Renal cortex interstitium (tissue), 15 donors: ENCODE results near the gene MMD2. TPM values are rescaled to one million over a fixed set of nuclear protein-coding genes. Genes with fewer than 3 reads are reported as not detected.
A peak's percentile ranks its signal among the peaks of the same experiment; 100 is the strongest.
"Not testable (repeated sequence)": the region's sequence is repeated elsewhere in the genome, so short reads cannot be mapped to it uniquely, and the experiment has no call there.

ENCODE experiments used
- DNase-seq, 11 donors: peaks; one replicate each; pipeline ENCODE4 v3.0.0-alpha.2; 2013; ENCODE audit warnings: low read depth in 9 of 11, low spot score in 4 of 11; ENCODE audit errors: extremely low read depth in 1 of 11
- long read RNA-seq, 16 experiments: transcript quantifications; one replicate each; lab custom pipeline, GENCODE V29; 2026
- polyA plus RNA-seq, 3 donors: library from polyadenylated mRNA; unstranded; fragments of 120-200 nt; gene quantifications; one replicate each; pipeline ENCODE4 v1.2.1, GENCODE V29; 2013; ENCODE audit not compliant: insufficient read length in 3 of 3

MMD2 gene, protein sequence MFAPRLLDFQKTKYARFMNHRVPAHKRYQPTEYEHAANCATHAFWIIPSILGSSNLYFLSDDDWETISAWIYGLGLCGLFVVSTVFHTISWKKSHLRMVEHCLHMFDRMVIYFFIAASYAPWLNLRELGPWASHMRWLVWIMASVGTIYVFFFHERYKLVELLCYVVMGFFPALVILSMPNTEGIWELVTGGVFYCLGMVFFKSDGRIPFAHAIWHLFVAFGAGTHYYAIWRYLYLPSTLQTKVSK
- under 1 TPM in 1 of 3 donors, not detected in 2; 0.07 TPM for polyA plus RNA-seq
- long read RNA-seq, donor 1: 0 reads
- long read RNA-seq, donor 2: 0 reads
- long read RNA-seq, donor 3: 0 reads
- long read RNA-seq, donor 4: 0 reads
- long read RNA-seq, donor 5: 0 reads
- long read RNA-seq, donor 6: 0 reads
- long read RNA-seq, donor 7: 0 reads
- long read RNA-seq, donor 8: 0 reads
- long read RNA-seq, donor 9: 0 reads
- long read RNA-seq, donor 10: 0 reads
- long read RNA-seq, donor 11: 0 reads
- long read RNA-seq, donor 12: 0 reads
- long read RNA-seq, donor 13: 0 reads
- long read RNA-seq, donor 14: 0 reads
- long read RNA-seq, donor 15: 0 reads
- long read RNA-seq, donor 16: 0 reads

GRCh38 chr7:4958477-4959301, at the start of gene MMD2:
MMD2 (minus strand) TSS chr7:4959187; CDS start chr7:4959017, 170 bp downstream.
- peak in 1 of 11 donors; percentile 20 for DNase-seq

DNA sequence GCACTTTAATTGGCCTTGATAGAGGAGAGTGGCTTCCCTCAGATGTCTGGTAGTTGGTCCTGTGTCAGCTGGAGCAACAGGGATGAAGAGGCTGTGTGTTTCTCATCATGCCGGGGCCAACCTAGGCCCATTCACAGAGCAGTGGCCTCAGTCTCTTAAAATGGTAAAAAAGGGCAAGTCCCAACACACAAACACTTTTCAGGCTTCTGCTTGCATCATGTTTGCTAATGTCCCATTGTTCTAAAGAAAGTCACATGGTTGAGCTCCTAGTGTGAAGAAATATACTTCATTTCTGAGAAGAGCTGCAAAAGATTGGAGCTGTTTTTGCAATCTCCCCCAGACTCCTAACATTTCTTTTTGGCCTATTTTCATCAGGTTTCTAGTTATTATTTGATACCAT, 46.1 kb upstream of the MMD2 start:
- DNase-seq: no peak

DNA sequence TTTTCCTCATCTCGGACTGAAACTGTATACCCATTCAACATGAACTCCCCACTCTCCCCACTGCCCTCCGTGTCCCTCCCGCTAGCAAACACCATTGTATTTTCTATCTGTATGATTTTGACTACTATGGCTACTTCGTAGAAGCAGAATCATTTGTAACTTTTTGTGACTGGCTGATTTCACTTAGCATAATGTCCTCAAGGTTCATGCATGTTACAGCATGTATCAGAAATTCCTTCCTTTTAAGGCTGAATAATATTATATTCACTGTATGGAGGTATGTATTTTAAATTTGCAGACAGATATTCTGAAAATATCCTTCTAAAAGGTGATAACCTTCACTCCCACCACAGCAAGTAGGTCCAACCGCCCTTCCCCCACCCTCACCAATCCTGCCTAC, 42.9 kb upstream of the MMD2 start:
- no peak for DNase-seq

- no peak for DNase-seq
These were observed 42.0 kb upstream of the MMD2 start for GRCh38 chr7:5001003-5001402.

- DNase-seq: no peak
These were observed 40.5 kb upstream of the MMD2 start for GRCh38 chr7:4999369-4999950.

- no peak for DNase-seq
These were observed 39.9 kb upstream of the MMD2 start for GRCh38 chr7:4998910-4999309.

- DNase-seq: no peak
These were observed 39.3 kb upstream of the MMD2 start for GRCh38 chr7:4998244-4998643.

GRCh38 chr7:4996696-4997222, 37.8 kb upstream of the MMD2 start:
- no peak for DNase-seq

DNA sequence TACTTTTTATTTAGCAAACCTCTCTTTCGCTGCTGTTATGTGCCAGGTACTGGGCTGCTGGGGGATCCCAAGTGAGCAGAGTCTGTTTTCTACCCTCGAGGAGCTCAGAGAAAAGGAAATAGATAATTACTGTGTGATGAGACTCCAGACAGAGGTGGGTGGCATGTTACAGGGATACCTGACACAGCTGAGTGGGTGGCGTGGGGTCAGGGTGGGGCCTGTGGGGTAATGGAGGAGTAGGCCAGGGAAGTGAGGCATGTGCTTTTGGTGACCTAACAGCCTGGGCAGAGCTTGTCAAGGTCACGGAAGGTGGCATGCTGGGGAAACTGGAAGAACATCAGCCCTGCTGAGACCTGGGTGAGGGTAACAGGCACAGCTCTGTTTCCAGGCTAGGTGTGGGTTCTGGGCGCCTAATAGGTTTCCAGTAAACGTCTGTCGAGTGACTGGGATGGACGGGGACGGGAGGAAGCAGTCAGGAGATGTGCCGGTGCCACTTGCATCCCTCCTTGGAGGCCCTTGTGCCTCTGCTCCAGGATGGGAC, 36.5 kb upstream of the MMD2 start:
- DNase-seq: no peak

DNA sequence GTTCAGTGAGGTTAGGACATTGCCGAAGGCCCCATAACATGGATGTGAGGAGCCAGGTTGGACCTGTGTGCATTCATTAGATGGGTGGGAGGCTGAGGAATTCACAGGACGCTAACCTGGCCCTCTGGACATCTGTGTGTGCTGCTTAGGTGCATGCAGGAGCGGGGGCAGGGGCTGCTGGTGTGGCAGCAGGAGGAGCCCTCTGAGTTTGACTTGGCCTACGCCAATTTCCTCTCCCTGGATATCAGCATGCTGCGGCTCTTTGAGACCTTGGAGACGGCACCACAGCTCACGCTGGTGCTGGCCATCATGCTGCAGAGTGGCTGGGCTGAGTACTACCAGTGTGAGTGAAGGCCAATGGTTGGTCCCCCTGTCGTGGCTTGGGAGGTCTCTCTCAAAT, 34.5 kb upstream of the MMD2 start:
- DNase-seq: no peak

DNA sequence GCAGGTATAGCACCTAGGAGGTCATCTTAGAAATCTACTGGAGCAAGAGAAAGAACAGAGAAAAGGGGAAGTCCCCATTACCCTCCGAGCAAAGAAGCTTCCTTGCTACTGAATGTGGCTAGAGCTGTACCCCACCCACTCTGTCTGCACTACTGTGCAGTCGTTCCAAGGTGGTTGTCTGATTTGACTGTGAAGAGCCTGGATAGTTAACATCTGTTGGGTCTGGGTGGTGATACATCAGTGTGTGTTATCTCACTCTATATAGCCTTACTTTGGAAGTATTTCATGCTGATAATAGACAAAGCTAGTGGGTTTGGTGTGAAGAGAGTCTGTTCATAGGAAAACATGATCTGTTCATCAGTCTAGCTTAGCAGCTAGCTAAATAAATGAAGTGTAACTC, 23.8 kb upstream of the MMD2 start:
- DNase-seq: not testable (repeated sequence)

DNA sequence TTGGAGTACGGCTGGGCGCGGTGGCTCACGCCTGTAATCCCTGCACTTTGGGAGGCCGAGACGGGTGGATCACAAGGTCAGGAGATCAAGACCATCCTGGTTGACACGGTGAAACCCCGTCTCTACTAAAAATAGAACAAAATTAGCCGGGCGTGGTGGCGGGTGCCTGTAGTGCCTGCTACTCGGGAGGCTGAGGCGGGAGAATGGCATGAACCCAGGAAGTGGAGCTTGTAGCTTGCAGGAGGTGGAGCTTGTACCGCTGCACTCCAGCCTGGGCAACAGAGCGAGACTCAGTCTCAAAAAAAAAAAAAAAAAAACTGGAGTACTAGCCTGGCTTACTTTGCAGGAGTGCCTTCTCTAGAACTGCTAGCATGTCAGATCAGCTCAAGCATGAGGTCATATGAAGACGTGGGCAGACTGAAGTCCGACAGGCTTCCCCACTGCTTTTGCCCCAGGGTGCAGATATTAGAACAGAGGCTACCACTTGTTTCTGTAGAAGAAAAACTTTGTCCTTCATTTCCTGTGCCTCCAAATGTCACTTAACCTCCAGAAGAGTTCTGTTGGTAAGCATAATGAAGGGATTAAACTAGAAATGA, 22.4 kb upstream of the MMD2 start:
- not testable (repeated sequence) for DNase-seq

DNA sequence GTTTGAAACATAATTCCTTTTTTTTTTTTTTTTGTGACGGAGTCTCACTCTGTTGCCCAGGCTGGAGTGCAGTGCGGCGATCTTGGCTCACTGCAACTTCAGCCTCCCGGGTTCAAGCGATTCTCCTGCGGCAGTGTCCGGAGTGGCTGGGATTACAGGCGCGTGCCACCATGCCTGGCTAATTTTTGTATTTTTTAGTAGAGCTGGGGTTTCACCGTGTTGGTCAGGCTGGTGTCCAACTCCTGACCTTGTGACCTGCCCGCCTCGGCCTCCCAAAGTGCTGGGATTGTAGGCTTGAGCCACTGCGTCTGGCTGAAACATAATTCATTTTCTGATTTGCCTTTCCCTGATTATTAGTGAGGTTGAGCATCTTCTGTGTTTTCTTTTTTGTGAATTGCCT, 16.6 kb upstream of the MMD2 start:
- not testable (repeated sequence) for DNase-seq

GRCh38 chr7:4973728-4974198, 14.8 kb upstream of the MMD2 start:
- DNase-seq: peak; percentile 79 to 93 (median 89)

DNA sequence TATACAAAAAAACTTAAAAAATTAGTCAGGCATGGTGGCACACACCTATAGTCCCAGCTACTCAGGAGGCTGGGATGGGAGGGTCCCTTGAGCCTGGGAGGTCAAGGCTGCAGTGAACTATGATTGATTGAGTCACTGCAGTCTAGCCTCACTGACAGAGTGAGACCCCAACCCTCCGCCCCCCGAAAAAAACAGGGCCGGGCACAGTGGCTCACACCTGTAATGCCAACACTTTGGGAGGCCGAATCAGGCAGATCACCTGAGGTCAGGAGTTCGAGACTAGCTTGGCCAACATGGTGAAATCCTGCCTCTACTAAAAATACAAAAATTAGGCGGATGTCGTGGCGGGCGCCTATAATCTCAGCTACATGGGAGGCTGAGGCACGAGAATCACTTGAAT, 13.5 kb upstream of the MMD2 start:
- DNase-seq: not testable (repeated sequence)

DNA sequence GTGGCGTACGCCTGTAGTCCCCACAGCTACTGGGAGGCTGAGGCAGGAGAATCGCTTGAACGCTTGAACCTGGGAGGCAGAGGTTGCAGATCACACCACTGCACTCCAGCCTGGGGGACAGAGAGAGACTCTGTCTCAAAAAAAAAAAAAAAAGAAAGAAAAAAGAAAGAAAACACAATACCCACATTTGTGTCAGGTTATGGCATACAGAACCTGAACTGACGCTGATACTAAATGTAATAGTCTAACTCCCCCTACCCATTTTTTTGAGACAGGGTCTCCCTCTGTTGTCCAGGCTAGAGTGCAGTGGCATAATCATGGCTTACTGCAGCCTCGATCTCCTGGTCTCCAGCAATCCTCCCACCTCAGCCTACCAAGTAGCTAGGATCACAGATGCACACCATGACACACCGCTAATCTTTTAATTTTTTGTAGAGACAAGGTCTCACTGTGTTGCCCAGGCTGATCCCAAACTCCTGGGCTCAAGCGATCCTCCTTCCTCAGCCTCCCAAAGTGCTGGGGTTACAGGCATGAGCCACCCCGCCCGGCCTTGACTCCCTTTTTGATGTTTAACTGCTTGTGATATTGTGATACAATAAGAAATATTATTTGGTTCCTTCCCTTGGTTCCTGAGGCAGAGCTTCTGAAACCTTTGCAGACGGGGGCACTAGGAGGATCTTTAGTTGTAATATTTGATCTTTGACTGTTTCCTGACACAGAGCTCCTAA, 6.5 kb upstream of the MMD2 start:
- DNase-seq: no peak

DNA sequence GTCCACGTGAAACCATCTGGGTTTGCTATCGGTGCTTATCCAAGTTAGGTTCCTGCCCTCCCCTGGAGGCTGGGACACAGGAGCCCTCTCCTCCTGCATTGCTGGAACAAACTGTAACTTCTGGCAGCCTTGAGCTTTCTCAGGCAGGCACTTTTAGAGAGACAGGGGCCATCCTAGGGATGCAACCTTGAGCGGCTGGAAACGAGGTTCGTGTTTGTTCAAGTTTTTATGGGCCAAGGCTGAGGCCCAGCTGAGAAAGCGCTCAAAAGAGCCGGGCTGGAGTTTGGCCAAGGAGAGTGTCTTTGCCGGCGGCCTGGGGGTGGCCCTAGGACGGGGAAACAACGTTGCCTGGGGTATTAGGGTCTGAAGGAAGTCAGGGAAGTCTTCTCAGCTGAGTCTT, 5.5 kb upstream of the MMD2 start:
- DNase-seq: no peak
